CD4-positive, alpha-beta memory T cell (primary cell): ENCODE results near the gene B4GALT2. TPM values are rescaled to one million over a fixed set of nuclear protein-coding genes. Genes with fewer than 3 reads are reported as not detected.

ENCODE experiments used
- CTCF ChIA-PET: fragments of 350-600 bp; sonication (Branson Sonifier 250); formaldehyde crosslinking; loops from one replicate; lab custom pipeline; 2021; ENCODE audit warnings: inconsistent platforms; ENCODE audit not compliant: partially characterized antibody; lab: Charles Lee
- POLR2A ChIA-PET: fragments of 350-600 bp; sonication (Branson Sonifier 250); formaldehyde crosslinking; loops from one replicate; lab custom pipeline; 2021; ENCODE audit not compliant: partially characterized antibody; lab: Charles Lee
- DNase-seq, 5 donors: peaks; one replicate each; pipeline versions ENCODE4 v3.0.0 to v3.0.0-alpha.2; 2020 to 2022; ENCODE audit warnings: mixed read lengths in 1 of 5
- H3K27ac ChIP-seq: one replicate; pipeline ENCODE4 v1.7.0; 2013; ENCODE audit warnings: low read depth, low read length
- H3K27me3 ChIP-seq: 2 replicates; pipeline ENCODE4 v1.7.0; 2013; ENCODE audit warnings: mild to moderate bottlenecking, low read length, moderate library complexity; ENCODE audit not compliant: insufficient read depth
- H3K36me3 ChIP-seq: 2 replicates; pipeline ENCODE4 v1.7.0; 2013; ENCODE audit warnings: mild to moderate bottlenecking, low read length, moderate library complexity; ENCODE audit not compliant: insufficient read depth
- H3K4me1 ChIP-seq: 2 replicates; pipeline ENCODE4 v1.7.0; 2013; ENCODE audit warnings: mild to moderate bottlenecking, low read length, moderate library complexity; ENCODE audit not compliant: insufficient read depth
- H3K4me3 ChIP-seq, 2 donors: one replicate each; pipeline ENCODE4 v1.7.0; 2013; ENCODE audit warnings: low read length in 2 of 2, mild to moderate bottlenecking in 1 of 2
- H3K9me3 ChIP-seq, 2 donors: one replicate each; pipeline ENCODE4 v1.7.0; 2013; ENCODE audit warnings: low read length in 2 of 2, control low read depth in 1 of 2; ENCODE audit not compliant: control insufficient read depth in 1 of 2
- H3K27ac Mint-ChIP-seq, 7 donors: one replicate each; pipeline ENCODE4 v1.8.0; 2020 to 2021; ENCODE audit warnings: mixed read lengths in 7 of 7, mild to moderate bottlenecking in 6 of 7, inconsistent platforms in 3 of 7, moderate library complexity in 3 of 7
- H3K27me3 Mint-ChIP-seq, 2 donors: one replicate each; pipeline ENCODE4 v1.8.0; 2020 to 2021; ENCODE audit warnings: mixed read lengths in 2 of 2
- H3K36me3 Mint-ChIP-seq, 2 donors: one replicate each; pipeline ENCODE4 v1.8.0; 2020 to 2021; ENCODE audit warnings: mixed read lengths in 2 of 2, inconsistent platforms in 1 of 2, mild to moderate bottlenecking in 1 of 2
- H3K4me1 Mint-ChIP-seq, 4 donors: one replicate each; pipeline ENCODE4 v1.8.0; 2020 to 2021; ENCODE audit warnings: mixed read lengths in 4 of 4, mild to moderate bottlenecking in 1 of 4
- H3K4me3 Mint-ChIP-seq, 8 donors: one replicate each; pipeline ENCODE4 v1.8.0; 2020 to 2021; ENCODE audit warnings: mixed read lengths in 8 of 8, mild to moderate bottlenecking in 7 of 8, moderate library complexity in 6 of 8, inconsistent platforms in 3 of 8
- H3K9me3 Mint-ChIP-seq, 8 donors: one replicate each; pipeline ENCODE4 v1.8.0; 2020 to 2021; ENCODE audit warnings: mixed read lengths in 8 of 8, mild to moderate bottlenecking in 5 of 8, inconsistent platforms in 3 of 8, moderate library complexity in 1 of 8
- intact Hi-C: fragments of 100-400 bp; cut with micrococcal nuclease; formaldehyde crosslinking; loops from one replicate; pipeline ENCODE4 v1.15.1; 2023
- polyA plus RNA-seq, 2 donors: library from polyadenylated mRNA; unstranded; fragments of 300-500 nt; fragmentation: Illumina TruSeq; gene quantifications; one replicate each; pipeline ENCODE4 v1.2.3, GENCODE V29; 2021
- total RNA-seq, 2 experiments: library from RNA; stranded (reverse); gene quantifications; one replicate each; pipeline ENCODE4 v1.2.3, GENCODE V29; 2021

The B4GALT2 gene
- 1 to 10 TPM in 1 of 2 experiments, under 1 TPM in 1; 0.58 to 2.1 TPM for total RNA-seq
- 1 to 10 TPM in 1 of 2 donors, under 1 TPM in 1; 0.26 to 1.5 TPM for polyA plus RNA-seq

- no peaks in the 10 kb centered on the region for H3K9me3 Mint-ChIP-seq
- DNase-seq, result peak in 2 of 5 donors; percentile 22 to 38
- CTCF ChIA-PET, result no interaction called here
- H3K36me3 Mint-ChIP-seq, result peaks cover 21 to 45% of the 10 kb centered on the region in 2 donors
- Histone ChIP-seq H3K4me1 (peaks cover 47% of the 10 kb centered on the region), H3K27me3 (no peaks in the 10 kb centered on the region), H3K36me3 (peaks cover 23% of the 10 kb centered on the region), H3K27ac (no peak within 1 kb of the TSS), H3K4me3 (peak within 1 kb of the TSS in 1 of 2 donors; percentile 45), H3K9me3 (no peaks in the 10 kb centered on the region)
- peak within 1 kb of the TSS; percentile 68 to 96 (median 88) for H3K27ac Mint-ChIP-seq
- intact Hi-C loops, result no loop called here
- POLR2A ChIA-PET, result interaction anchor here (1.0 kb wide), 1 partner anchor 9 kb away, joined by 3 read pairs; no protein-coding TSS in a partner anchor
- H3K4me1 Mint-ChIP-seq, result peaks cover 38 to 61% (median 47%) of the 10 kb centered on the region in 4 donors
- no peaks in the 10 kb centered on the region for H3K27me3 Mint-ChIP-seq
- peak within 1 kb of the TSS; percentile 85 to 98 (median 88) for H3K4me3 Mint-ChIP-seq
Observed at GRCh38 chr1:43978551-43979260, at the start of gene B4GALT2. Gene B4GALT2 (plus strand): TSS chr1:43979210. CDS start chr1:43981161, 1,951 bp downstream.

- POLR2A ChIA-PET, result no interaction called here
- Histone ChIP-seq H3K4me1 (peaks cover 8% of the 10 kb centered on the region), H3K4me3 (no peak overlapping the region), H3K27me3 (peaks cover 20% of the 10 kb centered on the region), H3K9me3 (no peaks in the 10 kb centered on the region), H3K27ac (no peak overlapping the region), H3K36me3 (no peaks in the 10 kb centered on the region)
- H3K9me3 Mint-ChIP-seq, result no peaks in the 10 kb centered on the region
- no peak for DNase-seq
- CTCF ChIA-PET, result interaction anchor here (0.7 to 2.4 kb wide), 6 partner anchors 13 to 401 kb away, joined by 3 to 9 read pairs (median 3); no protein-coding TSS in a partner anchor
- peaks cover 10 to 15% of the 10 kb centered on the region in 2 donors for H3K36me3 Mint-ChIP-seq
- H3K27me3 Mint-ChIP-seq, result peaks cover 16 to 17% of the 10 kb centered on the region in 2 donors
- peaks cover under 1 to 21% (median 4%) of the 10 kb centered on the region in 4 donors for H3K4me1 Mint-ChIP-seq
- no peak overlapping the region for H3K27ac Mint-ChIP-seq
- peak overlapping the region in 1 of 8 donors; percentile 31 for H3K4me3 Mint-ChIP-seq
- intact Hi-C loops, result loop anchor here (5.0 kb wide), 2 partner anchors 107 to 703 kb away; no protein-coding TSS in a partner anchor
Observed at GRCh38 chr1:43930168-43930948, 48.7 kb upstream of the B4GALT2 start.

GRCh38 chr1:43930949-43931275, 48.1 kb upstream of the B4GALT2 start:
- Histone ChIP-seq H3K36me3 (no peaks in the 10 kb centered on the region), H3K9me3 (no peaks in the 10 kb centered on the region), H3K27ac (no peak overlapping the region), H3K4me1 (peaks cover 8% of the 10 kb centered on the region), H3K27me3 (peaks cover 23% of the 10 kb centered on the region), H3K4me3 (no peak overlapping the region)
- Mint-ChIP-seq H3K4me3 (peak overlapping the region in 1 of 8 donors; percentile 31), H3K4me1 (peaks cover 3 to 24% (median 4%) of the 10 kb centered on the region in 4 donors), H3K9me3 (no peaks in the 10 kb centered on the region), H3K27me3 (peaks cover 16 to 19% of the 10 kb centered on the region in 2 donors), H3K36me3 (peaks cover 5 to 10% of the 10 kb centered on the region in 2 donors), H3K27ac (no peak overlapping the region)
- intact Hi-C loops, result loop anchor here (5.0 kb wide), 2 partner anchors 106 to 704 kb away; no protein-coding TSS in a partner anchor
- CTCF ChIA-PET, result interaction anchor here (0.7 to 2.4 kb wide), 5 partner anchors 13 to 401 kb away, joined by 3 to 9 read pairs (median 3); no protein-coding TSS in a partner anchor
- DNase-seq, result no peak
- POLR2A ChIA-PET, result no interaction called here

GRCh38 chr1:43931711-43932660, 47.0 kb upstream of the B4GALT2 start:
- Mint-ChIP-seq H3K27ac (peak overlapping the region in 2 of 7 donors; percentile 24 to 48), H3K9me3 (no peaks in the 10 kb centered on the region), H3K4me3 (no peak overlapping the region), H3K36me3 (peaks cover 3 to 5% of the 10 kb centered on the region in 2 donors), H3K4me1 (peaks cover 3 to 24% (median 4%) of the 10 kb centered on the region in 4 donors), H3K27me3 (peaks cover 16 to 21% of the 10 kb centered on the region in 2 donors)
- H3K27me3 ChIP-seq, result peaks cover 23% of the 10 kb centered on the region
- no peak for DNase-seq
- ChIA-PET CTCF (interaction anchor here (1.3 to 5.4 kb wide), 5 partner anchors 8 to 402 kb away, joined by 3 to 91 read pairs (median 21); partner anchors contain the start of gene IPO13), POLR2A (interaction anchor here (1.1 to 1.4 kb wide), 2 partner anchors 15 to 98 kb away, joined by 3 read pairs; partner anchors contain the start of gene IPO13)
- intact Hi-C loops, result loop anchor here (5.0 kb wide), 2 partner anchors 105 to 705 kb away; no protein-coding TSS in a partner anchor
- no peak overlapping the region for H3K4me3 ChIP-seq
- H3K27ac ChIP-seq, result no peak overlapping the region
- H3K36me3 ChIP-seq, result no peaks in the 10 kb centered on the region
- H3K4me1 ChIP-seq, result peaks cover 8% of the 10 kb centered on the region
- H3K9me3 ChIP-seq, result no peaks in the 10 kb centered on the region

- Mint-ChIP-seq H3K4me3 (peak overlapping the region in 4 of 8 donors; percentile 3 to 46 (median 10)), H3K27me3 (peaks cover 16 to 21% of the 10 kb centered on the region in 2 donors), H3K9me3 (no peaks in the 10 kb centered on the region), H3K27ac (peak overlapping the region in 1 of 7 donors; percentile 13), H3K4me1 (peaks cover 3 to 24% (median 4%) of the 10 kb centered on the region in 4 donors), H3K36me3 (peaks cover 3 to 5% of the 10 kb centered on the region in 2 donors)
- ChIA-PET POLR2A (interaction anchor here (1.1 to 1.4 kb wide), 2 partner anchors 14 to 98 kb away, joined by 3 read pairs; partner anchors contain the start of gene IPO13), CTCF (interaction anchor here (1.0 to 5.4 kb wide), 6 partner anchors 9 to 403 kb away, joined by 3 to 91 read pairs (median 19); partner anchors contain the start of gene IPO13)
- peaks cover 23% of the 10 kb centered on the region for H3K27me3 ChIP-seq
- H3K4me3 ChIP-seq, result no peak overlapping the region
- intact Hi-C loops, result loop anchor here (5.0 kb wide), 2 partner anchors 104 to 706 kb away; no protein-coding TSS in a partner anchor
- no peaks in the 10 kb centered on the region for H3K9me3 ChIP-seq
- no peaks in the 10 kb centered on the region for H3K36me3 ChIP-seq
- DNase-seq, result no peak
- H3K27ac ChIP-seq, result no peak overlapping the region
- peaks cover 8% of the 10 kb centered on the region for H3K4me1 ChIP-seq
Observed at GRCh38 chr1:43932786-43933385, 46.1 kb upstream of the B4GALT2 start.
